ENCODE results near the gene NGF. TPM values are rescaled to one million over a fixed set of nuclear protein-coding genes. Genes with fewer than 3 reads are reported as not detected.

NGF gene
- total and polyA plus RNA-seq, 11 donors, result 0.94 to 13.6 (median 2.9) TPM

DNA sequence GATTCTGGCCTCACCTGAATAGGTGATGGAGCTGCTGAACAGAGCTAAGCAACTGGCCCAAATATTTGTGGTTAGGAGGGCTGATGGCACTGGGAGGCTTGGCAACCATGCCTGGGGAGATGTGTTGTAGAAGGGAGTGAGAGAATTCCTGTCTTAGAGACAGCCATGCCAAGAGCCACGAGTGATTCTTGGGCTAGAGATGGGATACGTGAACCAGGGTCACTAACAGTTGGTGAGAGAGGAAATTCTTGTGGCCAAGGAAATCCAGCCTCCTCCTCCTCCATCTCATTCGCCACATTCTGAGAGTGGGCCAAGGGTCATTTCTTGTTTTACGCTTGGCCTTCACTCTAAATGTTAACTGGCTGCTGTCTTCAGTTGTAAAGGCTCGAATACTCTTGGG, 46.3 kb downstream of the NGF start:
- Histone ChIP-seq H3K36me3 (peaks cover 0 to 9% (median 0%) of the 10 kb centered on the region in 9 donors), H3K4me1 (peaks cover 0 to 22% (median 6%) of the 10 kb centered on the region in 12 donors), H3K27me3 (no peaks in the 10 kb centered on the region), H3K4me3 (no peak overlapping the region), H3K9me3 (no peaks in the 10 kb centered on the region), H3K27ac (no peak overlapping the region)
- no peak for DNase-seq
- TF ChIP-seq POLR2A (IDR thresholded peaks at IDR 0.05), result no peak
- TF ChIP-seq, protein P1, sequence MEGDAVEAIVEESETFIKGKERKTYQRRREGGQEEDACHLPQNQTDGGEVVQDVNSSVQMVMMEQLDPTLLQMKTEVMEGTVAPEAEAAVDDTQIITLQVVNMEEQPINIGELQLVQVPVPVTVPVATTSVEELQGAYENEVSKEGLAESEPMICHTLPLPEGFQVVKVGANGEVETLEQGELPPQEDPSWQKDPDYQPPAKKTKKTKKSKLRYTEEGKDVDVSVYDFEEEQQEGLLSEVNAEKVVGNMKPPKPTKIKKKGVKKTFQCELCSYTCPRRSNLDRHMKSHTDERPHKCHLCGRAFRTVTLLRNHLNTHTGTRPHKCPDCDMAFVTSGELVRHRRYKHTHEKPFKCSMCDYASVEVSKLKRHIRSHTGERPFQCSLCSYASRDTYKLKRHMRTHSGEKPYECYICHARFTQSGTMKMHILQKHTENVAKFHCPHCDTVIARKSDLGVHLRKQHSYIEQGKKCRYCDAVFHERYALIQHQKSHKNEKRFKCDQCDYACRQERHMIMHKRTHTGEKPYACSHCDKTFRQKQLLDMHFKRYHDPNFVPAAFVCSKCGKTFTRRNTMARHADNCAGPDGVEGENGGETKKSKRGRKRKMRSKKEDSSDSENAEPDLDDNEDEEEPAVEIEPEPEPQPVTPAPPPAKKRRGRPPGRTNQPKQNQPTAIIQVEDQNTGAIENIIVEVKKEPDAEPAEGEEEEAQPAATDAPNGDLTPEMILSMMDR (IDR thresholded peaks at IDR 0.05), result no peak
- intact Hi-C loops (cut with DNase I), result no loop called here
- 73 to 81% (median 78%) methylated on average over 5 of the region's 5 CpGs for WGBS, 4 donors
- ATAC-seq, result no peak

DNA sequence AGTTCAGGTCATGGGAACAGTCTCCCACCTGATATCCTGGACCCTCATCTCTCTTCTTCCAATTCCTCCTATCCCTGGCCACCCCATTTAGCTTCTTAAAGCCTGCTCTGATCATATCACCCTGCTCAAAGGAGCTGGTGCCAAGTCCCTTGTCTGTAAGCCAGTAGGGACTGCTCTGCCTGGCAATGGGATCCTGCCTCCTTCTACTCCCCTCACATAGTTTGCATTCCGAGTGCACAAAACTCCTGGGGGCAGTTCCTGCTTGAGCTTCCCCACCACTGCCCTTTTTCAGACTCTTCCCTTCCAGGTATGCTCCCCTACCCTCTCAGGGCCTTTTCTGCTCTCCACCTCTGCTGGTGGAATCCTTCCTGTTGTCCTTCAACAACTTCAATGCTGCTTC, 48.1 kb downstream of the NGF start:
- Histone ChIP-seq H3K4me3 (no peak overlapping the region), H3K9me3 (no peaks in the 10 kb centered on the region), H3K4me1 (peaks cover 0 to 19% (median 2%) of the 10 kb centered on the region in 12 donors), H3K27me3 (no peaks in the 10 kb centered on the region), H3K36me3 (peaks cover 0 to 15% (median 0%) of the 10 kb centered on the region in 9 donors), H3K27ac (no peak overlapping the region)
- WGBS, 4 donors, result 37 to 57% (median 49%) methylated on average over 1 of the region's 1 CpG
- DNase-seq (no peak), ATAC-seq (no peak)
- TF ChIP-seq POLR2A (IDR thresholded peaks at IDR 0.05), result no peak
- TF ChIP-seq, protein P1 (IDR thresholded peaks at IDR 0.05), result no peak
- intact Hi-C loops (cut with DNase I), result loop anchor here in 1 of 10 donors (5.0 kb wide), 1 partner anchor 42 kb away; no protein-coding TSS in a partner anchor

DNA sequence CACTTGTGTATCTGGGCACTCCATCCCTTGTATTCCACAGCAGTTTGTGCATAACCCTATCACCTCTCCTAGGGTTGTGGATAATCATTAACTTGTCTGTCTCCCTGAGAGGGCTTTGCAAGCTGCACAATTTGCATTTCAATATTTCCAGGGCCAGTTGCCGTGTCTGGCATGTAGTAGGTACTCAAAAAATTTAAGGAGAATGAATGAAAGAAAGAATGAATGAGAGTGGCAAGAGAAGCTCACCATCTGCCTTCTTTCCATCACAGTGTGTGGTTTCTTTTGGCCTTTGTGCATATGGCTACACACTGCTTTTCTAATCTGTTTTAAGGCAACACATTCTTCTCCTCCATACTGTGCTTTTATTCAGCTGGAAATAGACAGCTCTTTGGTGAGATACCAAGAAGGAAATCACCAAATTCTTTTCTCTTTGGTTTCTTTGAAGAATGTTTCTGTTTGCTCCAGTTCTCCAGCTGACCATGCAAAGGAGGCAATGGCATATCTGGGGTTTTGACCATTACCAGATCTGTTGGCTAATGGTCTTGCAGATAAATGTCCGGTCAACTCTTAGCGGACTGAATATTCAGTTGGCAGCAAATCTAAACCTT, 49.4 kb downstream of the NGF start:
- Histone ChIP-seq H3K4me3 (no peak overlapping the region), H3K27ac (no peak overlapping the region), H3K36me3 (peaks cover 0 to 15% (median 0%) of the 10 kb centered on the region in 9 donors), H3K27me3 (no peaks in the 10 kb centered on the region), H3K9me3 (no peaks in the 10 kb centered on the region), H3K4me1 (peaks cover 0 to 27% (median 4%) of the 10 kb centered on the region in 12 donors)
- DNase-seq (no peak), ATAC-seq (no peak)
- TF ChIP-seq, protein P1 (IDR thresholded peaks at IDR 0.05), result no peak
- TF ChIP-seq POLR2A (IDR thresholded peaks at IDR 0.05), result no peak
- WGBS, 4 donors, result 64 to 91% (median 86%) methylated on average over 3 of the region's 3 CpGs
- intact Hi-C loops (cut with DNase I), result loop anchor here in 1 of 10 donors (5.0 kb wide), 1 partner anchor 44 kb away; no protein-coding TSS in a partner anchor

DNA sequence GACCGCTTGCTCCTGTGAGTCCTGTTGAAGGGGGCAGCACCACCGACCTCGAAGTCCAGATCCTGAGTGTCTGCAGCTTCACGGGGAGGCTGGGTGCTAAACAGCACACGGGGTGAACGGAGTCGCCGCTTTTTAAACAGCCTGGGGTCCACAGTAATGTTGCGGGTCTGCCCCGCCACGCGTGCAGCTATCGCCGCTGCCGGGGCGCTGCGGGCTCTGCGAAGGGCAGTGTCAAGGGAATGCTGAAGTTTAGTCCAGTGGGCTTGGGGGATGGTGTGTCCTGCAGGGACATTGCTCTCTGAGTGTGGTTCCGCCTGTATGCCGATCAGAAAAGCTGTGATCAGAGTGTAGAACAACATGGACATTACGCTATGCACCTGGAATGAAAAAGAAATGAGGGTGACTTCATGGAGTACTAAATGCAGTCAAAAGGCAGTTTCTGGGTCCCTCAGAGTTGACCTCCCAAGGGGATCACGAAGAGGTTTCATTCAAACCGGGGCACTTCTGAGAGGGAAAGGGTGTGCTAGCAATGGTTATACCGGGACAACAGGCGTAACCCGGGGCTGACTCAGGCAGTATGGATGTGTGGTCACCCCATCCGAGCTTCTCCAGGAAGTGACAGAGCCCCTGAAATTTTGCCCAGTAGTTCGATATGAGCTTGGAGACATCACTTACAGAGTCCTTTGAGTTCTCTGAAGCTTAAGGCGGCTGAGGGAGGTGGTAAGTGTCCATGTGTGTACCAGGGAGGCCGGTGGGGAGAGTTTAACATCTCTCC, 51.4 kb downstream of the NGF start:
- DNase-seq (no peak), ATAC-seq (no peak)
- intact Hi-C loops (cut with DNase I), result loop anchor here in 1 of 10 donors (5.0 kb wide), 1 partner anchor 46 kb away; no protein-coding TSS in a partner anchor
- H3K27ac ChIP-seq, result no peak overlapping the region
- no peak overlapping the region for H3K4me3 ChIP-seq
- no peaks in the 10 kb centered on the region for H3K9me3 ChIP-seq
- H3K27me3 ChIP-seq, result no peaks in the 10 kb centered on the region
- 91 to 92% (median 91%) methylated on average over 29 to 30 of the region's 30 CpGs for WGBS, 4 donors
- peaks cover 0 to 11% (median 0%) of the 10 kb centered on the region in 9 donors for H3K36me3 ChIP-seq
- H3K4me1 ChIP-seq, result peaks cover 0 to 46% (median 14%) of the 10 kb centered on the region in 12 donors
- TF ChIP-seq, protein P1 (IDR thresholded peaks at IDR 0.05), result no peak
- TF ChIP-seq POLR2A (IDR thresholded peaks at IDR 0.05), result no peak

Measured in heart left ventricle (tissue), 16 donors.